K562 (cell line): ENCODE data around the gene TSPAN16. TPM values are rescaled to one million over a fixed set of nuclear protein-coding genes. Genes with fewer than 3 reads are reported as not detected.
A peak's percentile ranks its signal among the peaks of the same experiment; 100 is the strongest.

Experiments used
- ATAC-seq: fragments of 200-7000 bp; cut with Tn5 transposase; 3 replicates; pipeline ENCODE4 v1.9.1; 2020; ENCODE audit warnings: moderate library complexity
- BruUV-seq: library from RNA; stranded (reverse); fragments of 400-500 nt; replicated peaks from 2 replicates; lab custom pipeline; 2021; lab: Mats Ljungman, UMichigan
- CTCF ChIA-PET: fragments of 300-600 bp; formaldehyde crosslinking; extraction: SDS; loops from one replicate; lab custom pipeline; 2021; ENCODE audit warnings: low intra/inter-chr PET ratio; lab: Yijun Ruan, JAX
- POLR2A ChIA-PET: fragments of 300-600, 350-650 bp; sonication (Branson Sonifier 250); formaldehyde crosslinking; extraction: SDS; loops from one replicate; lab custom pipeline; 2021; ENCODE audit warnings: antibody characterized with exemption, inconsistent platforms; lab: Yijun Ruan, JAX
- DNase-seq, 4 experiments: peaks; one replicate each; pipeline versions ENCODE4 v3.0.0 to v3.0.0-alpha.2; 2011 to 2018; ENCODE audit warnings: low spot score in 3 of 4, mixed read lengths in 3 of 4; ENCODE audit errors: extremely low read depth in 1 of 4
- FAIRE-seq: peaks from 2 replicates; lab custom pipeline; 2011; peaks lifted over from hg19 to GRCh38; lab: Jason Lieb, UNC
- H2AFZ ChIP-seq: 2 replicates; pipeline ENCODE4 v1.6.0; 2011; ENCODE audit warnings: low read depth, low read length, control low read depth, inconsistent platforms
- H3K27ac ChIP-seq: fragments of 200-600 bp; 3 replicates; pipeline ENCODE4 v1.8.0; 2011; ENCODE audit warnings: low read depth, mild to moderate bottlenecking, control low read depth, inconsistent platforms, low read length, moderate library complexity, mixed read lengths; ENCODE audit errors: extremely low read depth
- H3K27me3 ChIP-seq, 2 experiments: fragments of 300-600 bp in 1 of 2; 2 replicates in 1 of 2; 3 replicates in 1 of 2; pipeline versions ENCODE4 v1.6.0 to v1.8.0; 2011; ENCODE audit warnings: inconsistent platforms in 2 of 2, low read length in 2 of 2, mild to moderate bottlenecking in 1 of 2, mixed read lengths in 1 of 2, moderate library complexity in 1 of 2; ENCODE audit not compliant: control insufficient read depth in 2 of 2, insufficient read depth in 2 of 2
- H3K36me3 ChIP-seq: fragments of 300-600 bp; 3 replicates; pipeline ENCODE4 v1.8.0; 2011; ENCODE audit warnings: mild to moderate bottlenecking, low read length, inconsistent platforms; ENCODE audit not compliant: control insufficient read depth, insufficient read depth
- H3K4me1 ChIP-seq, 2 experiments: fragments of 200-600 bp in 1 of 2; replicated peaks in 1 of 2; 2 replicates in 1 of 2; 3 replicates in 1 of 2; pipeline versions ENCODE4 v1.5.1 to v1.8.0; 2011; ENCODE audit warnings: inconsistent platforms in 2 of 2, low read length in 2 of 2, mild to moderate bottlenecking in 1 of 2, mixed read lengths in 1 of 2, moderate library complexity in 1 of 2; ENCODE audit not compliant: control insufficient read depth in 2 of 2, insufficient read depth in 2 of 2
- H3K4me2 ChIP-seq: 2 replicates; pipeline ENCODE4 v1.6.1; 2011; ENCODE audit warnings: low read length, control low read depth, inconsistent platforms, mixed read lengths; ENCODE audit not compliant: insufficient read depth
- H3K4me3 ChIP-seq: fragments of 200-600 bp; sonication (generic), shearing (Covaris generic); 2 replicates; pipeline ENCODE4 v1.5.1; 2016; ENCODE audit warnings: control low read depth, inconsistent platforms
- H3K79me2 ChIP-seq: fragments of 200-600 bp; 3 replicates; pipeline ENCODE4 v1.8.0; 2011; ENCODE audit warnings: low read length, inconsistent platforms; ENCODE audit not compliant: control insufficient read depth, insufficient read depth
- H3K9ac ChIP-seq, 2 experiments: 2 replicates each; pipeline versions ENCODE4 v1.6.0 to v1.6.1; 2011; ENCODE audit warnings: low read depth in 2 of 2, low read length in 2 of 2, control low read depth in 1 of 2, inconsistent platforms in 1 of 2, mild to moderate bottlenecking in 1 of 2, mixed read lengths in 1 of 2; ENCODE audit not compliant: insufficient read depth in 1 of 2
- H3K9me1 ChIP-seq: one replicate; pipeline ENCODE4 v1.6.0; 2011; ENCODE audit warnings: inconsistent platforms, mild to moderate bottlenecking, low read length, moderate library complexity; ENCODE audit not compliant: control insufficient read depth, insufficient read depth
- H3K9me3 ChIP-seq: replicated peaks from 2 replicates; pipeline ENCODE4 v1.5.1; 2011; ENCODE audit warnings: low read depth, low read length, inconsistent platforms; ENCODE audit not compliant: control insufficient read depth, insufficient read depth
- H4K20me1 ChIP-seq: replicated peaks from 2 replicates; pipeline ENCODE4 v1.6.1; 2011; ENCODE audit warnings: low read length, inconsistent platforms, mixed read lengths; ENCODE audit not compliant: control insufficient read depth, insufficient read depth
- ATF7 ChIP-seq: fragments of 450-650 bp; IDR thresholded peaks from 2 replicates; pipeline ENCODE4 v1.7.1; 2014; ENCODE audit warnings: mild to moderate bottlenecking, moderate library complexity
- CBFA2T3 ChIP-seq: fragments of 450-650 bp; IDR thresholded peaks from 2 replicates; pipeline ENCODE4 v1.6.1; 2017
- FOXP1 ChIP-seq: sonication (generic); formaldehyde crosslinking; IDR thresholded peaks from 2 replicates; pipeline ENCODE4 v1.8.0; 2022; ENCODE audit warnings: mild to moderate bottlenecking, missing genetic modification reagents
- GATAD2B ChIP-seq: fragments of 450-650 bp; IDR thresholded peaks from 2 replicates; pipeline ENCODE4 v1.6.1; 2017; ENCODE audit warnings: mild to moderate bottlenecking, borderline replicate concordance
- HDAC1 ChIP-seq, 2 experiments: fragments of 450-650 bp; IDR thresholded peaks; 2 replicates each; pipeline ENCODE4 v1.6.1; 2016 to 2017; ENCODE audit warnings: inconsistent platforms in 1 of 2, mild to moderate bottlenecking in 1 of 2, moderate library complexity in 1 of 2
- HDAC6 ChIP-seq: IDR thresholded peaks from 2 replicates; pipeline ENCODE4 v1.6.1; 2012; ENCODE audit warnings: low read depth, mild to moderate bottlenecking, control low read depth, inconsistent platforms, low read length, moderate library complexity
- NCOA1 ChIP-seq: fragments of 450-650 bp; IDR thresholded peaks from 2 replicates; pipeline ENCODE4 v1.6.1; 2016; ENCODE audit warnings: low read depth
- PATZ1 ChIP-seq: fragments of 250-450 bp; sonication (Bioruptor Pico); IDR thresholded peaks from 2 replicates; pipeline ENCODE4 v1.5.0; 2020; ENCODE audit warnings: mild to moderate bottlenecking, borderline replicate concordance
- POLR3G ChIP-seq: IDR thresholded peaks from 2 replicates; pipeline ENCODE4 v1.6.1; 2011; ENCODE audit not compliant: insufficient read length, insufficient replicate concordance; ENCODE audit errors: extremely low read depth
- RB1 ChIP-seq: fragments of 450-650 bp; IDR thresholded peaks from 2 replicates; pipeline ENCODE4 v1.6.1; 2017; ENCODE audit warnings: low read depth, mild to moderate bottlenecking
- RBM14 ChIP-seq: fragments of 200-400 bp; formaldehyde crosslinking; IDR thresholded peaks from 2 replicates; pipeline ENCODE4 v1.6.1; 2018; ENCODE audit warnings: low read depth, mild to moderate bottlenecking, low read length, moderate library complexity, borderline replicate concordance; ENCODE audit not compliant: insufficient read depth
- ZNF699 ChIP-seq: fragments of 250-450 bp; sonication (Bioruptor Pico); IDR thresholded peaks from 2 replicates; pipeline ENCODE4 v1.8.0; 2021; ENCODE audit warnings: mild to moderate bottlenecking, moderate library complexity; ENCODE audit not compliant: insufficient replicate concordance
- WGBS: fragments of 100-300 bp; shearing (Covaris generic); methylation state at CpG from one replicate; pipeline ENCODE4 v1.1.6; 2016; ENCODE audit warnings: low coverage, mixed read lengths; ENCODE audit not compliant: insufficient coverage; ENCODE audit errors: missing lambda C conversion rate; 5-methylcytosine and 5-hydroxymethylcytosine counted together
- in situ Hi-C: fragments of 300-500 bp; cut with MboI; formaldehyde crosslinking; loops from 4 replicates; pipeline ENCODE4 v1.15.0; 2018; ENCODE audit warnings: inconsistent platforms, mixed read lengths
- intact Hi-C: fragments of 100-400 bp; cut with micrococcal nuclease; formaldehyde crosslinking; loops from 2 replicates; pipeline ENCODE4 v1.14.2; 2022
- polyA plus RNA-seq, 8 experiments: library from polyadenylated mRNA; depleted of rRNA in 4 of 8; stranded (reverse) in 5 of 8; unstranded in 3 of 8; fragments of >200 nt; fragmentation: Nextera tagmentation in 2 of 8; fragmentation: Illumina TruSeq in 1 of 8; extraction: Ambion mirVana in 2 of 8; extraction: Trizol in 1 of 8; gene quantifications; 2 replicates each; pipeline versions ENCODE4 v1.2.1 to v1.2.3, GENCODE V29; 2011 to 2014; ENCODE audit warnings: inconsistent platforms in 1 of 8, missing spikeins in 1 of 8
- total RNA-seq, 7 experiments: library from RNA; depleted of rRNA in 6 of 7; stranded (reverse); fragments of >200 nt in 6 of 7; fragmentation: Illumina TruSeq in 2 of 7; extraction: Trizol in 2 of 7; gene quantifications; 2 replicates each; pipeline versions ENCODE4 v1.2.1 to v1.2.3, GENCODE V29; 2011 to 2021; ENCODE audit warnings: low replicate concordance in 1 of 7
- TF ChIP-seq, protein P1 (sequence below): fragments of 200-800 bp; sonication (Bioruptor generic); IDR thresholded peaks from 2 replicates; pipeline ENCODE4 v1.6.1; 2017; ENCODE audit warnings: missing genetic modification characterization, missing compliant biosample characterization
- TF ChIP-seq, protein P2 (sequence below): sonication (generic); formaldehyde crosslinking; IDR thresholded peaks from 2 replicates; pipeline ENCODE4 v1.8.0; 2022; ENCODE audit warnings: missing genetic modification reagents, mild to moderate bottlenecking, moderate library complexity, borderline replicate concordance
- TF ChIP-seq, protein P3 (sequence below): fragments of 250-450 bp; sonication (Bioruptor Pico); IDR thresholded peaks from 2 replicates; pipeline ENCODE4 v1.4.0; 2020; ENCODE audit warnings: borderline replicate concordance

TSPAN16 gene
- total and polyA plus RNA-seq, 9 of the 15 experiments (the other 6 are each of a cell fraction or from before 2014, with no cell fraction given), result not detected

- Histone ChIP-seq H3K27ac (no peak overlapping the region), H3K9me3 (no peaks in the 10 kb centered on the region), H4K20me1 (0 out of 2 replicates have a peak, but pooled peaks cover 3% of the 10 kb centered on the region), H3K9me1 (no peaks in the 10 kb centered on the region), H3K36me3 (no peaks in the 10 kb centered on the region), H3K79me2 (no peaks in the 10 kb centered on the region), H3K4me1 (peaks cover 10 to 26% of the 10 kb centered on the region in 2 experiments; a peak in 3 of 5 replicates), H3K9ac (peak overlapping the region in 1 of 2 experiments; percentile 82; a peak in 2 of 4 replicates), H3K27me3 (no peaks in the 10 kb centered on the region; a peak in 1 of 5 replicates), H2AFZ (peak overlapping the region; percentile 65; the same call in 1 of the 2 replicates), H3K4me3 (no peak overlapping the region), H3K4me2 (no peak overlapping the region)
- ChIA-PET CTCF (no interaction called here), POLR2A (interaction anchor here (1.4 kb wide), 1 partner anchor 35 kb away, joined by 3 read pairs; no protein-coding TSS in a partner anchor)
- ATAC-seq (no peak), FAIRE-seq (no peak), DNase-seq (peak in 2 of 4 experiments; percentile 14 to 23)
- intact Hi-C loops, result no loop called here
- in situ Hi-C loops, result no loop called here
- 15% methylated on average over 10 of the region's 11 CpGs for whole genome bisulfite sequencing
- no TSS peak for BruUV-seq
- no peak for TF ChIP-seq POLR3G
- no peak for TF ChIP-seq RBM14
- TF ChIP-seq, protein P1, sequence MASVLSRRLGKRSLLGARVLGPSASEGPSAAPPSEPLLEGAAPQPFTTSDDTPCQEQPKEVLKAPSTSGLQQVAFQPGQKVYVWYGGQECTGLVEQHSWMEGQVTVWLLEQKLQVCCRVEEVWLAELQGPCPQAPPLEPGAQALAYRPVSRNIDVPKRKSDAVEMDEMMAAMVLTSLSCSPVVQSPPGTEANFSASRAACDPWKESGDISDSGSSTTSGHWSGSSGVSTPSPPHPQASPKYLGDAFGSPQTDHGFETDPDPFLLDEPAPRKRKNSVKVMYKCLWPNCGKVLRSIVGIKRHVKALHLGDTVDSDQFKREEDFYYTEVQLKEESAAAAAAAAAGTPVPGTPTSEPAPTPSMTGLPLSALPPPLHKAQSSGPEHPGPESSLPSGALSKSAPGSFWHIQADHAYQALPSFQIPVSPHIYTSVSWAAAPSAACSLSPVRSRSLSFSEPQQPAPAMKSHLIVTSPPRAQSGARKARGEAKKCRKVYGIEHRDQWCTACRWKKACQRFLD (CRISPR knock-in tag), result no peak
- 0 out of 4 replicates have a peak, but pooled peaks of 1 of the 2 experiments have one; percentile 35 for TF ChIP-seq HDAC1 (IDR thresholded peaks at IDR 0.05)
- TF ChIP-seq, protein P2, sequence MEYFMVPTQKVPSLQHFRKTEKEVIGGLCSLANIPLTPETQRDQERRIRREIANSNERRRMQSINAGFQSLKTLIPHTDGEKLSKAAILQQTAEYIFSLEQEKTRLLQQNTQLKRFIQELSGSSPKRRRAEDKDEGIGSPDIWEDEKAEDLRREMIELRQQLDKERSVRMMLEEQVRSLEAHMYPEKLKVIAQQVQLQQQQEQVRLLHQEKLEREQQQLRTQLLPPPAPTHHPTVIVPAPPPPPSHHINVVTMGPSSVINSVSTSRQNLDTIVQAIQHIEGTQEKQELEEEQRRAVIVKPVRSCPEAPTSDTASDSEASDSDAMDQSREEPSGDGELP (CRISPR knock-in tag), result peak; percentile 91
- TF ChIP-seq RB1, result no peak
- TF ChIP-seq, protein P3, sequence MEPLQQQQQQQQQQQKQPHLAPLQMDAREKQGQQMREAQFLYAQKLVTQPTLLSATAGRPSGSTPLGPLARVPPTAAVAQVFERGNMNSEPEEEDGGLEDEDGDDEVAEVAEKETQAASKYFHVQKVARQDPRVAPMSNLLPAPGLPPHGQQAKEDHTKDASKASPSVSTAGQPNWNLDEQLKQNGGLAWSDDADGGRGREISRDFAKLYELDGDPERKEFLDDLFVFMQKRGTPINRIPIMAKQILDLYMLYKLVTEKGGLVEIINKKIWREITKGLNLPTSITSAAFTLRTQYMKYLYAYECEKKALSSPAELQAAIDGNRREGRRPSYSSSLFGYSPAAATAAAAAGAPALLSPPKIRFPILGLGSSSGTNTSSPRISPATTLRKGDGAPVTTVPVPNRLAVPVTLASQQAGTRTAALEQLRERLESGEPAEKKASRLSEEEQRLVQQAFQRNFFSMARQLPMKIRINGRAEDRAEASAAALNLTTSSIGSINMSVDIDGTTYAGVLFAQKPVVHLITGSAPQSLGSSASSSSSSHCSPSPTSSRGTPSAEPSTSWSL (CRISPR knock-in tag), result no peak
- no peak for TF ChIP-seq PATZ1 (CRISPR knock-in tag)
- TF ChIP-seq GATAD2B, result no peak
- TF ChIP-seq CBFA2T3, result peak; percentile 32; the same call in 1 of the 2 replicates
- no peak for TF ChIP-seq ZNF699 (CRISPR knock-in tag)
- TF ChIP-seq NCOA1, result no peak
- no peak for TF ChIP-seq ATF7
- no peak for TF ChIP-seq HDAC6
- TF ChIP-seq FOXP1 (CRISPR knock-in tag), result no peak
Observed at GRCh38 chr19:11265785-11266236, 30.1 kb upstream of the TSPAN16 start.
